HG02571 (cell line): Measurements from ENCODE around the gene MTM1.

ENCODE experiments used
- ATAC-seq: cut with Tn5 transposase; IDR thresholded peaks from one replicate; pipeline ENCODE4 v1.9.1; 2021; ENCODE audit warnings: mild to moderate bottlenecking, moderate library complexity; ENCODE audit not compliant: unreplicated experiment

MTM1 gene

DNA sequence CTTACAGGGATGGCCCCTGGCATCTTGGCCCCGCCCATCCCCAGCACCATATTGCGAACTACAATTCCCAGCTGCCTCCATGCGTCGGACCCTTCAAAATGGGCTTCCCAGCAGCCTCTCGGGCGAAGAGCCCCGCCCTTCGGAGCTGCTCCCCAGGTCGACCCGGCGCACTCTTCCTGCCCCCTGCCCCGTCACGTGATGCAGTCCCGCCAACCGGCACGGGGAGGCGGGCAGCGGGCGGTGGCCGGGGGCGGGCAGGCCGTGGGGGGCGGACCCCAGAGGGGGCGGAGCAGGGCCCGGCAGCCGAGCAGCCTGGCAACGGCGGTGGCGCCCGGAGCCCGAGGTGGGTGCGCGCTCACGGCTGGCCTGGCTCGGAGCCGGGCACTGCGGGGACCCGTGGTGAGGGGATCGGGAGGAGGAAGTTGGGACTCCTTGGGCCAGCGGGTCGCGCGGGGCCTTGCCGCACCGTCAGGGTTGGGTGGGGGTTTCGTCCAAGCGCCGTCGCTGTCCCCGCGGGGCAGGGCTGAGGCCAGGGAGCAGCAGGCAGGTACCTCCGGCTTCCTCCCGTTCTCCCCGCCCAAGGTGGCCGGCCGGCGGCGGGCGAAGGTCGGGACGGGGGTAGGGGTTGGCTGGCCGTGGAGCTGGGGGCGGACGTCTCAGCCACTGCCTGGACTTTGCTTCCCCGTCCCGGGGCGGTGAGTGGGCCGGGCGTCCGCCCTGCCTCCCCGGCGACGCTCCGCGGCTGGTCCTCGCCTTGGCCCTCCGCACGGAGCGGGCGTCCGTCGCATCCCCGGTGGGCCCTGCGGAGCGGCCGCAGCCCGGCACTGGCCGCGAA, at the start of gene MTM1:
Gene MTM1 (plus strand): TSS at position 302 of the 835 bp plus-strand sequence. CDS start 23,994 bp downstream, outside the sequence.
- ATAC-seq: peak; percentile 92

- no peak for ATAC-seq
Observed at GRCh38 chrX:150522494-150522893, 45.9 kb upstream of the MTM1 start.

DNA sequence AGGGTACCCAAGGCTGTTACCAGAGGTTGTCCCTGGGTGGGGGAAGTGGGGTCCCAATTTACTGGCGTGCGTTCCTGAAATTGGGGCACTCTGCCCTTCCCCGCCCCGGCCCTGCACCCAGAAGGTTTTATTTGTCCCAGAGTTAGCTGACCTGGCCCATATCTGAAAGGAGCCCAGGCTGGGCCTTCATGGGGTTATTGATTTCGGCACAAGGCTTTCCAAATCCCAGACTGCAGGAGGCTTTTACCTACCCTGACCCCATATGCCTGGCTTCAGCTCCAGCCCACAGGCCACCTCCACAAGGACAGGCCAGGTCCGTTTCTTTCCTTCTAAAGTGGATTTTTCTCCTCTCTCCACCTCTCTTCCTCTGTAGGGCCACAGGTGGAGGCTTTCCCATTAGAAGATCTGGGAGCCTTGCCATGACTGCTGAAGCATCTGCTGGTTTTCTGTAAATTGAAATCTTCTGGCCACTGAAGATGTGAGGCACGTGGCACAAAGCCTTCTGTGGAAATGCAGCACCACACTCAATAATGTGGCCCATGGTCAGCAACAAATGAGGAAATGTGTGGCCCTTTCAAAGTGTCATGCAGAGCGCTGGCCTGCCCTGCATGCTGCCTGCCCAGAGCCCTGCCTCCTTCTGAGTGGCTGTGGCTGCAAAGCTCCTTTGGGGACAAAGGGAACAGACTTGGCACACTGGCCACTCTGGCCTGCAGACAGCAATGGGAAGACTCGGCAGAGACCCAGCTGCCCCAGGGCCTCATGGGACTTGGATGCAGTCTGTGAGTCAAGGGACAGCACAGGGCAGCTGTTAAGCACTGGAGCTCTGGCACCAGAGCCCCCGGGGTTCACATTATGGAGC, 43.1 kb upstream of the MTM1 start:
- no peak for ATAC-seq

GRCh38 chrX:150526692-150527091, 41.7 kb upstream of the MTM1 start:
- ATAC-seq: no peak

- no peak for ATAC-seq
Observed at GRCh38 chrX:150527108-150527507, 41.3 kb upstream of the MTM1 start.

- ATAC-seq: no peak
Observed at GRCh38 chrX:150529587-150529986, 38.8 kb upstream of the MTM1 start.

GRCh38 chrX:150530821-150531220, 37.6 kb upstream of the MTM1 start:
- no peak for ATAC-seq

GRCh38 chrX:150531467-150531866, 37.0 kb upstream of the MTM1 start:
- no peak for ATAC-seq

DNA sequence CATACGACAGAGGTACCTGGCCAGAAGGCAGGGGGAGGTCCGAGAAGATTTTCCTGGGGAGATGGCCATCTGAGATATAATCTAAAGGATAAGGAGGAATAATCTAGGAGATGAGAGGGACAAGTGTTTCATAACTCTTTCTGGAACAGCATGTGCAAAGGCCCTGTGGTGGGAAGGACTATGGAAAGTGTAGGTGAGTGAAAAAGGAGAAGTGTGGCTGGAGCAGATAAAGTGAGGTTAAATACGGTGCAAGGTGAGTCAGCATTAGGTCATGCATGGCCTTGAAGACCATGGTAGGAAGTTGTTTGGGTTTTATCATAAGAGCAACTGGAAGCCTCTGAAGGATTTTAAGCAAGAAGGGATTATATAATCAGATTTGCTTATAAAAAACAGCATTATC, 34.6 kb upstream of the MTM1 start:
- ATAC-seq: no peak

- no peak for ATAC-seq
Observed at GRCh38 chrX:150536455-150537116, 31.8 kb upstream of the MTM1 start.

DNA sequence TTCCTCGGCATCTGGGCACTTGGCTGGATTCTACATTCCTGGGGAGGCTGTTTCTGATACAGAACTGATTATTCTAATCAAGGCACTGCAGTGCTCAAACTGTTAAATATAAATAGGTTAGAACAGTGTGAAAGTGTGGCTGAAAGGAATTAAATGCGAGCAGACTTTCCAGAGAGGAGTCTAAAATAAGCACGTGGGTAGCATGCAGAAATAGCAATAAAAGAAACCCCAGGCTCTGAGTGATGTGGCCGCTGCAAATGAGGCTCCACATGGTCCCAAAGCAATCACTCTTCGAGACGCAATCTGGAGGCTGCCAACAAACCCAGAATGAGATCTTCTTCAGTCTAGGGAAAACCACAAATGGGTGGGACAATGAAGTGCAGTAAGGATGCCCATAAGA, 30.6 kb upstream of the MTM1 start:
- no peak for ATAC-seq

DNA sequence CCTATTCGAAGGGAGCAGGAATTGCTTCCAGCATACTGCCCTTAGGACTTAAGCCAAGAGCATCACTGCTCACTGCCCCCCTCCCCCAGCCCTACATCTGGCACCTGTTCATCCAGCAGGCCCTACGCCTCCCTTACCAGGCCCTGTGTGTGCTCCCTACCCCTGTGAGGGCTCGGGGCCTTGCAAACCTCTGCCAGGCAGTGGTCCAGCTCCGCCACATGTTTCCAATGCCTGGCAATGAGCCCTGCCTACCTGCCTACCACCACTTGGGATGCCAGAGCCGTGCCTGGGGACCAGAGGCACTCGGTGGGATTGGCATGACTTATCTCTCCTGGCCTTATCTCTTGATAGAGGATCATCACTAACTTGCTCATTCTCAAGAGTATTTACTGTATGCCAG, 27.5 kb upstream of the MTM1 start:
- ATAC-seq: no peak

DNA sequence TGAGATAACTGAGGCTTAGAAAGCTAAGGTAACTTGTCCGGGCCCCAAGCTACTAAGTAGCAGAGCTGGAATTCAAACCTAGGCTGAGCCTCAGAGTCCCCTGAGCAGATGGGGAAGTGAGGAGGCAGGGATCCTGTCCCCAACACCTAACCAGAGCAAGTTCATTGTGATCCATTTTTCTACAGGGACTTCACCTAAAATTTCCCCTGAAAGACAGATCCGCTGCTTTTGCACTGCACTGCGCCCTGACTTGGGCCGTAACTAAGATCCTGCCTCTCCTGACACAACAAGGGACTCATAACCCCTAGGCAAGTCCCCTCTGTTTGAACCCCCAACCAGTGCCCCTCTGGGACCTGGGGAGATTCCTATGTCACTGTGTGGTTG, 25.6 kb upstream of the MTM1 start:
- peak; percentile 31 for ATAC-seq

- ATAC-seq: peak; percentile 41
Observed at GRCh38 chrX:150543230-150544155, 24.9 kb upstream of the MTM1 start.

DNA sequence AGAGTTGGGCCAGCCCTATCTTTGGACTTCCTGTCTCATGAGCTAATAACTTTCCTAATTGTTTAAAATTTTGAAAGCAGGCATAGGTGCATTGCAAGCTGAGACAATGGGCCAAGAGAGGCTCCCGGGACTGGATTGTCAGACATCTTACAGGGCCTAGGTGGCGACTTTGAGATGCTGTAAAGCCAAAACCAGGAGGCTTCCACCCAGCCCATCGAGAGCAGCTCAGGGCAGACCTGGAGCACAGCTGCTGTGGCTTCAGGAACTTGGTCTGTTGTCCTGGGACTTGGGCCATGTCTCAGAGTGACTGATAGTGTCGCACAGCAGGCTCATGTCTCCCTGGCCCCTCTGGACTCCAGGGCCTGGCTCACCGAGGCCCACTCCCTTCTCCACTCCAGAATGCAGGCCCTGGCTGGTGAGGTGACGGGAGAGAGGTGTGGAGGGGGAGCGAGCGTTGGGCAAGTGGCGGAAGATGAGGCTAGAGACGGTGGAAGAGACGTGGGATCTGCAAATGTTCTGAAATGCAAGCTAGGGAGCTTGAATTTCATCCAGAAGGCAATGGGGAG, 24.1 kb upstream of the MTM1 start:
- ATAC-seq: no peak

DNA sequence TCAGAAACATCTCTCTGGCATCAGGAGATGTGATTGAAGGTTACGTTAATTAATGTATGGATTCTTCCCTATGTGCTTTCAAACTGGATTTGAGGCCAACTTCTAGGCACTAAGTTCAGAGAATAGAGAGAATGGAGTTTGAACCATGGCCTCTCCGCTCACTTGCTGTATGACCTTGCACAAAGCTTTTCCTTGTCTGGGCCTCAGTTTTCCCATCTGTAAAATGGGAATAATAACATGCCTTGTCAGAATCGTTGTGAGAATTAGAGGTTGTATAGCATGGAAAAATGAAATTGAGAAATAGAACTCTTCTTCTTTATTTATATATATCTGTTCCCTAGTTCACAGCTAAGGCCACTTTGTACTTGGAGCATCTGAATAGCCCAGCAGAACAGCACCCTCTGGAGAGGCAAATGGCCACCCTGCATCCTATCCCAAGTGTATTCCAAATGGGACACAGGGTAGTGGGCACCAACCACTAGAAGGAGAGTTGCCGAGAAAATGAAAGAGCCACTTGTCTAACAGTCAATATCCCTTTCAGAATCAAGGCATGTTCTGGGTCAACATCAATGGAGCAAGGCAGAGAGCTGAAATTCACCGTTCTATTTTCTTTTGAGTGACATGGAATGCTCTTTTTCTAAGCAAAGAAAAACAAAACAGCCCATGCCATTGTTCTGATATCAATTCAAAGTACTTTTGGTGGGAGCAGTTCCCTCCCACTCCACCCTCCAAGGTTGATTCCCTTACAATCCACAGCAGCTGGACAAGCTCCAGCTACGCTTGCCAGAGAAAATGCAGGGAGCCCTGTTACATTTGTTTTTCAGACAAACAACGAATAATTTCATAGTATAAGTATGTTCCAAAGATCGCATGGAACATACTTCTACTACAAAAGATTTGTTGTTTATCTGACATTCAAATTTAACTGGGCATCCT, 23.3 kb upstream of the MTM1 start:
- no peak for ATAC-seq

DNA sequence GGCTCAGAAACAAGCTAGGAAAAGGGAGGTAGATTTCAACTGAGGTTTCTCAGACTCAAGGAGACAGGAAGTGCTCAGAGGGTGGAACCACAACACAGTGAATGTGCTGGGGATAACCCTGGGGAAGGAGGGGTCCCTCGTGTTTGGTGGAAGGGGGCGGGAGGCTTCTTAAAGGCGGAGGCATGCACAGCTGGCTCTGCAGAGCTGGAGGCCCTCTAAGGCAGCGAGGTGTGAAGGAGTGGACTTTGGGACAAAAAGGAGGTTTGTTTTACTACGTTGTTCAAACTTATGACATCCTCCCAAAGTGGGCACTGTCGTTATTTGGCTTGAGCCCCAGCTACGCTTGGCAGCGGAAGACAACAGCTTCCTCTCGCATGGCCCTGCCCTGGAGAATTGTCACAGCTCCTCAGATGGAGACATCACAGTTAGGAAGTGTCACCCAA, 21.7 kb upstream of the MTM1 start:
- ATAC-seq: no peak

- ATAC-seq: peak; percentile 57
Observed at GRCh38 chrX:150547375-150548115, 20.9 kb upstream of the MTM1 start.
